Right renal pelvis (tissue), 4 donors: ENCODE data around the gene USF1. TPM values are rescaled to one million over a fixed set of nuclear protein-coding genes. Genes with fewer than 3 reads are reported as not detected.
"Not testable (repeated sequence)": the region's sequence is repeated elsewhere in the genome, so short reads cannot be mapped to it uniquely, and the experiment has no call there.

Experiments
- DNase-seq, 4 donors: peaks; one replicate each; pipeline ENCODE4 v3.0.0-alpha.2; 2013; ENCODE audit warnings: low read depth in 4 of 4, low spot score in 3 of 4, missing footprints in 1 of 4
- polyA plus RNA-seq, 4 donors: library from polyadenylated mRNA; unstranded; fragments of 120-200 nt; gene quantifications; one replicate each; pipeline ENCODE4 v1.2.1, GENCODE V29; 2013; ENCODE audit not compliant: insufficient read length in 4 of 4

The USF1 gene
- polyA plus RNA-seq, 4 donors = 55.0 to 59.3 (median 56.6) TPM

DNA sequence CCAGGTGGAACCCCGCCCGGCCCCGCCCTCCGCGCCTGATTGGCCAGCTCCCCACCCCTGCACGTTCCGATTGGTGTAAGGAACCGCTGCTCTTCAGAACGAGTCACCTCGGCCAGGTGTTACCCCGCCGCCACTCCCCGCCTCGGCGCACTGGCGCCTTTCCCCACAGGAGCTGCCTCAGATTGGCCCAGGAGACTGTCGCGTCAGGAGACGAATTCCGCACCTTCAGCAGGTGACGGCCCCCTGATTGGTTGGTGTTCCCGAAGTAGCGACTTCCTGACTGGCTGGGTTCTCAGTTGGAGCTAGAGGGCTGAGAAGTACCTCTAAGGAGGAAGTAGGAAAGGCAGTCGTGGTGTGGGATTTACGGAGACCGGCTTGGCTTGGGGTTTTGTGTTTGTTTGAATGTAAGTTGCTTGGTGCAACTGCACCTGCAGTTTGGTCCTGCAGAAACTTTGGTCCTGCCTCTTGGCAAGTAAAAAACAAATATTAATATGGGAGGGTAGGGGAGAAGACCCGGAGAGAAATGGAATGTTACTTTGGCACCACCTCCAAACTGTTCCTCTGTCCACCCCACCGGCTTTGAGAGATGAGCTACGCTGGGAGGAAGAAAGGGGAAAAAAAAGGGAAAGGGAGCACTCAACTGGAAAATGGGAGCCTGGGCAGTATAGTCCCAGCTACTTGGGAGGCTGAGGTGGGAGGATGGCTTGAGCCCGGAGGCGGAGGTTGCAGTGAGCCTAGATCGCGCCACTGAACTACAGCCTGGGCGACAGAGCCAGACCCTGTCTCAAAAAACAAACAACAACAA lies 24.4 kb downstream of the USF1 start:
- DNase-seq = peak in 3 of 4 donors; percentile 71 to 82 (median 76)

DNA sequence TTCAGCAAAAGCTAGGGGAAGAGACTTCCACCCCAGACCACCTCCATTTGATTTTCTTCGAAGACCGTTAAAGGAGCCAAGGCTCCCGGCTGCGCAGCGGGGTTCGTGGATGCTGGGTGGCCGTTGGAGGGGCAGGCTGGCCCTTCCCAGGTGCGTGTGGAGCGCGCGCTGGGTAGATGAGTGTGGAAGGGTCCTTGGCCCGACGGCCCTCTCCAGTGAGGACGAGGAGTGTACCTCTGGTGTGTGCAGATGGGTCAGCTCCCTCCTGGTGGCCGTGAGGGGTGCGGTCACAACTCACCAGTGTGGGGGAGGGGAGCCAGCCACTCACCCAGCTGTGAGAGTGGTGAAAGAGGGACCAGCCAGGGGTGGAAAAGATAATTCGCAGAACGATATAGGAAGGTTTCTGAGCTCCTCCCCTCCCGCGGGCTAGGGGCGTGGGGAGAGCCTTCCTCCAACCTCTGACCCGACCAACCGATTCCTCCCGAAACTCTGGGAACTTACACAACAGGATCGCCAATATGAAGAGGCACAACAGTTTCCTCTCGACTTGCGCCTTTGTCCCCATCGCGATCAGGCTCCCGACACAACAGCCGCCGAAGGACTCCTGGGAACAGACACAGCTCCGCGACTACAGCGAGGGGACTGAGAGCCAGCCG lies 25.1 kb downstream of the USF1 start, which contains the start of gene F11R:
TSS of gene F11R (minus strand) at position 644 of the 656 bp plus-strand sequence. CDS start at position 565, 79 bp downstream.
- no peak for DNase-seq

DNA sequence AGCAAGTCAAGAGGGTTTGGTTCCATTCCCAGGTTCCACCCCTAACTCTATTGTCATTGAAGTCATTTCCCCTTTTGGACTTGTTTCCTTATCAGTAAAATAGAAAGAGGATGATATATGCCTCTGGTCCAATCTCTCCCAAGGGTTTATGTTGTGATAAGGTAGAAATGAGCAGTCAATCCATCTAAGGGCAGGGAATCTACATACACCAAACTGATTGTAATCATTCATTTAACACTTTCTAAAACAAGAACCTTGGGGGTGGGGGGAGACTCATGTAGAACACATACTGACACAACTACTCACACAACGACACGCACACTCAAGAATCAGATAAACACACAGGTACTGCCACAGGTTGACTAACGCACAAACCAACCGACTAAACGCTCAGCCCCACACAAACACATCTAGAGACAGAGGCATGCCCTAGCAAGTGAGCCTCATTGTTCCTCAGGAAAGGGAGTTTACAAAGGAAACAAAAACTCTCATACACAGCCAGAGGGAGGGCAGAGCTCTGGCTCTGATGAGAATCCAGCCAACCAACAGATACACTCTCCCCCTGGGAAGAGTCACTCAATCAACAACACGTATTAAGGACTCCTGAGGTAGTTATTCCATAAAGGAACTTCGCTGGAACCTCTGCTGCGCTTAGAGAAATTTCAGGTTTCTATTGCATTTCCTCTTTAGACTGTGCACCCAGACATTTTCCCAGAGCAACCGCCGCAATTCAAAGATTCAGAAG lies 25.9 kb downstream of the USF1 start:
- no peak for DNase-seq

DNA sequence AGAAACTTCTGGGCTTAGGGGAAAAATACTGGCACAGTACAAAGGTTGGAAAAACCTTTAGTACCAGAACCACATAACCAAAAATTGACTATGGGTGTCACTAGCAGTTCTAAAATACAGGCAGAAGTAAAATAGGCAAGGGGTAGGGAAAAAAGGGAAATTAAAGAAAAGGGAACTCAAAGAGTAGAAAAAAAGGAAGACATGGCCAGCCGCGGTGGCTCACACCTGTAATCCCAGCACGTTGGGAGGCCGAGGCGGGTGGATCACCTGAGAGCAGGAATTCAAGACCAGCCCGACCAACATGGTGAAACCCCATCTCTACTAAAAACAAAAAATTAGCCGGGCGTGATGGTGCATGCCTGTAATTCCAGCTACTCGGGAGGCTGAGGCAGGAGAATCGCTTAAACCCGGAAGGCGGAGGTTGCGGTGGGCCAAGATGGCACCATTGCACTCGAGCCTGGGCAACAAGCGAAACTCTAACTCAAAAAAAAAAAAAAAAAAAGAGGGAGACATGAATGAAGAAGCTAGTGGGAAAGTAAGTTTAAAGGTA lies 26.6 kb downstream of the USF1 start:
- DNase-seq = not testable (repeated sequence)

DNA sequence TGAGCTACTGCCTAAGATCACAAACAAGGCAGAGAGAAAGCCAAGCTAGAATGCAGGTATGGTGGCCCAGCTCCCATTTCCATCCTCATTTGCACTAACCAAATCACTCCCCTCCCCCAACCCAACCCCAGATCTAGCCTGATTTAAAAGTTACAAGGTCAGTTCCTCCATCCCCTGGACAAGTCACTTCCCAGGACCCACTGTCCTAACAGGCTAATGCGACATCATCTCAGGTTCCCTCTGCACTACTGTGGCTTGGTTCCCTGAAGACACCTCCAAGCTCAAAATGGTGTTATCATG lies 27.2 kb downstream of the USF1 start:
- DNase-seq = no peak

DNA sequence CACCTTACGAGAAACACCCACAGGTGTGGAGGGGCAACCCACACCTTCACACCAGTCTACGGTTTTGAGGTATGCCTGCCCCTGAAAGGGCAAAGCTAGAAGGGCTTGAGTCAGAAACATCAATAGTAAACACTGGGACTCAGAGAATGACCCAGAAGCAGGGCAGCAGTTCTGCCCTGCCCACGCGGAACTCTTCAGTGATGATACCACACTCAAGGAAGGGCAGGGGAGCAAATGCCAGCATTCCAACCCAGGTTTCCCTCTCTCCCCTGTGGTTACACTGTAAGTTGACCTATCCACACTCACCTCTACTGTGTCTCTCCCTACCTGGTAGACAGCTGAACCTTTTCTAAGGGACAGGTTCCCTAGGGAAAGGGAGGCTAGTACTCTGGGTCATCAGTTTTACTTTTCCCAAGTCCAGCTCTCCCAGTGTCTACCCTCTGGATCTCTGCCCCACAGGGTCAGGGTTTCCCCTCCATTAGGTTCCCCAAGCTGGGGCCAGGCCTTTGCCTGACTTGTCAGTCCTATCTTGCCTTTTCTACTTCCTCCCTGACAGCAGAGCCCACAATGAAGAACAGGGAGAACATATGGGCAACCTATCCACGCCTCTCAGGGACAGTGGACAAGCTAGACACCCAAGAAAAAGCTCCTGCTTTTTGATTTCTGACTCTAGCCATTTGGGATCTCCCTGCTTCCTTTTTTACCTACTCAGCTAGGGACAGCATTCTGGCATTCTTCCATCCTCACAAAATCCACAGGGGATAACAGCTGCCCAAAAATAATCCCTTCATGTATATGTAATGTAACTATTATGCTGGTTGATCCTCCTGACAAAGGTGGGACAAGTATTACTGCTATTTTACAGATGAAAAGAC lies 27.8 kb downstream of the USF1 start:
- no peak for DNase-seq

DNA sequence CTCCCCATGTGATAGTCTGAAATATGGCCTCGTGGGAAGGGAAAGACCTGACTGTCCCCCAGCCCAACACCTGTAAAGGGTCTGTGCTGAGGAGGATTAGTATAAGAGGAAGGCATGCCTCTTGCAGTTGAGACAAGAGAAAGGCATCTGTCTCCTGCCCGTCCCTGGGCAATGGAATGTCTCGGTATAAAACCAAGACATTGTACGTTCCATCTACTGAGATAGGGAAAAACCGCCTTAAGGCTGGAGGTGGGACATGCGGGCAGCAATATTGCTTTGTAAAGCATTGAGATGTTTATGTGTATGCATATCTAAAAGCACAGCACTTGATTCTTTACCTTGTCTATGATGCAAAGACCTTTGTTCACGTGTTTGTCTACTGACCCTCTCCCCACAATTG lies 28.6 kb downstream of the USF1 start:
- not testable (repeated sequence) for DNase-seq

DNA sequence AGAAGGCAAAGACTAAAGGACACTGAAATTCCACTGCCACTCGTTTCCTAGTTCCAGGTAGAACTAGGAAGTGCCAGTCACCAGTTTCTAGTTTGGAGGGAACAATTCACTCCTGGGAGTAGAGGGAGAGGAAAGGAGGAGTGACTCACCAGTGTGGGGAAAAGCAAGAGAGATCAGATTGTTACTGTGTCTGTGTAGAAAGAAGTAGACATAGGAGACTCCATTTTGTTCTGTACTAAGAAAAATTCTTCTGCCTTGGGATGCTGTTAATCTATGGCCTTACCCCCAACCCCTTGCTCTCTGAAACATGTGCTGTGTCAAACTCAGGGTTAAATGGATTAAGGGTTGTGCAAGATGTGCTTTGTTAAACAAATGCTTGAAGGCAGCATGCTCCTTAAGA lies 29.1 kb downstream of the USF1 start:
- DNase-seq = not testable (repeated sequence)

DNA sequence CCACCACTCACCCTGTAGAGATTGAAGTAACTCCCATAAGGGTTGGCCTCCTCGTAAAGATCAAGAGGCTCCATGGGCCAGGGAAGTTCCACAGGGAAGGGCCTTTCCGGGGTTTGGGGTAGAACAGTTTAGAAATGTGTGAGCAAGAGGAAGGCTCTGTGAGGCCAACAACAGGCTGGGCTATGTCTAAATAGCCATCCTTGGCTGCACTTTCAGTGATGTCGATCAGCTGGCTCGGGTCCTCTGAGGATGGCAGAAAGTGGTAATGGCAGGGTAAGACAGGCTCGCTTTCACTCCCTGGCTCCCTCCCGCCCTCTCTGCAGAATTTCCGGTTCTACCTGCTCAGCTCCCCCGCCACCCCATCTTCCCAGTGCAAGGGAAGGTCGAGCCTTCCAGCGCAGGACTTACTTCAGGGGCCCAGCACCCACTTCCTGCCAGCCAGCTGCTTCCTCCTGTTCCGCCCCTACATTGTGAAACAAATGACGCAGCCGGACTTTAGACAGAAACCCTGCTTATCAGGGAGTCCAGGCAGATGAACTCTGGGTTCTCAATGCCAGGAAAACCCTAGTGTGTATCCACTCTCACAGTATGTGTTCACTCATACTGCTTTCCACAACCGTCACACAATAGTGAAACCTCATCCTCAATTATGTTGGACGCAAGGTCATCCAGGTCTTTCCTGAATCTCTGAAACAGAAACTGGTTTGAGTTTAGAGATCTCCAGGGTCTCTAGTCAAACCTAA lies 32.1 kb downstream of the USF1 start:
- peak in 1 of 4 donors; percentile 42 for DNase-seq

DNA sequence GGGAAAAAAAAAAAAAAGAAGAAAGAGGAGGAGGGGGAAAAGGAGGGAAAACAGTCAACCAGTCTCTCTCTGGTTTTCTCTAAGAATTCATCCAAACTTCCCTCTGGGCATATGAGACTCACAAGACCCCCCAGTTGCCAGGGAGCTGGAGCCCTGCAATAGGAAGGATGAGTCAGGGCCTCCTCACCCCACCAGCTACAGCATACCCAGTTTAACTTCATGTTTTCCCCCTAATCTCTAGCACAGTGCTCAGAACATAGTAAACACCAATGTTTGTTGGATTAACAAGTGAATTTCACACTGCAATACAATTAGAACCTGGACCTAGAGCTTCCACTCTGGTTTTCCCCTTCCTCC lies 32.7 kb downstream of the USF1 start:
- no peak for DNase-seq

DNA sequence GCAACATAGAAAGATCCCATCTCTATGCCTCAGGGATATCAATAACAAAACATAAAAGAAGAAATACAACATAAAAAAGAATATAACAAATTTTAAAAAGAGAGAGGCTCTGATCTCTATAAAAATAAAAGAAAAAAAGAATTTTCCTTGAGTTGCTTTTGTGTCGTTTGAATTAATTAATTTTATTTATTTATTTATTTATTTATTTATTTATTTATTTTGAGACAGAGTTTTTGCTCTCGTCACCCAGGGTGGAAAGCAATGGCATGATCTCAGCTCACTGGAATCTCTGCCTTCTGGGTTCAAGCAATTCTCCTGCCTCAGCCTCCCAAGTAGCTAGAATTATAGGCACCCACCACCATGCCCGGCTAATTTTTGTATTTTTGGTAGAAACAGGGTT lies 33.4 kb downstream of the USF1 start:
- no peak for DNase-seq

DNA sequence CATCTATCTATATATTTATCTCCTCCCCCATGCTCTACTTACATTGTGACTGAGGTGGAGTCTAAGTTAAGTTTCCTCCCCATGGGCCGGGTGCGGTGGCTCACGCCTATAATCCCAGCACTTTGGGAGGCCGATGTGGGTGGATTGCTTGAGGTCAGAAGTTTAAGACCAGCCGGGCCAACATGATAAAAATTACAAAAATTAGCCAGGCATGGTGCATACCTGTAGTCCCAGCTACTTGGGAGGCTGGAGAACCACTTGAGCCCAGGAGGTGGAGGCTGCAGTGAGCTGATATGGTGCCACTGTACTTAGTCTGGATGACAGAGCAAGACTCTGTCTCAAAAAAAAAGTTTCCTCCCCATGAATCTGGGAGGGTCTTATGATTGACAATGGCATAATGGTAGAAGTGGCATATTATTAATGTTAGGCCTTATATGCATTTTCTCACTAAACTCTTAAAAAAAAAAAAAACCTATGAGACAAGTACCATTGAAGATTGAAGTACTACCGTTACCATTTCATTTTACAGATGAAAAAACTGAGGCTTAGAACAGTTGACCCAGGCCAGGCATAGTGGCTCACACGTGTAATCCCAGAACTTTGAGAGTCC lies 36.1 kb downstream of the USF1 start:
- DNase-seq = no peak

DNA sequence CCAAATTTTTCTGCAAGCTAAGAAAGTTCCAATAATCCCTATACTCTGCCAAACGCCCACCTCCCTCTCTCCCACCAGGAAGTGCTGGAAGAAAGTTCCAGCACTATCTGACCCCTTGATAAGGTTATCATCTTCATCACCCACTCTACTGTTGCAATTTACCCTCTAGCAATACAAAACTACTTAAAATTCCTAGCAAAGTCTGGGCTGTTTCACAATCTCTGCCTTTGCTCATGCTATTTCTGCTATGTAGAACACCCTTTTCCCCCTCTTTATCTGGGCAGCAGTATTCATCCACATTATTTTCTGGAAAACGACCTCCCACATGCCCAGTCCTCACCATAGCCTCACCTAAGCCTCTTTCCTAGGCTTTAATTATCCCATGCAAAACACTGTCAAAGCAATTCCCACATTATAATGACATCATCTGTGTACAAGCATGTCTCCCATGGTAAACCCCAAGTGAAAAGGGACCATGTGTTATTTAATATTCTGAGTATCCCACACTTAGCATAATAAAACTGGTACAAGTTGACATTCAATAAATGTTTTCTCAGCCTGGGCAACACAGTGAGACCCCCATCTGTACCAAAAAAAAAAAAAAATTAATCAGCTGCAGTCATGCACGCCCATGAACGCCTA lies 36.8 kb downstream of the USF1 start:
- DNase-seq = no peak

DNA sequence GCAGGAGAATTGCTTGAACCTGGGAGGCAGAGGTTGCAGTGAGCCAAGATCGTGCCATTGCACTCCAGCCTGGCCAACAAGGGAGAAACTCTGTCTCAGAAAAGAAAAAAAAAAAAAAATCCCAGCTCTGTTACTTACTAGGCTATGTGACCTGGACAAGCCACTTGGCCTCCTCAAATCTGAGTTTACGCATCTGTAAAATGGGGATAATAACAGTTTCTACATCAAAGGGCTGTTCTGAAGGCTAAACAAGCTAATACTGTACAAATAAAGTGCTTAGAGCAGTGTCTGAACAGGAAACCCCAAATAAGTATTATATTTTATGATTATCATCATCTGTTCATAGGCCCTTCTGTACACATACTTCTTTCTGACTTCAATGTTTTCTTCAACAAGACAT lies 38.4 kb downstream of the USF1 start:
- DNase-seq = no peak

DNA sequence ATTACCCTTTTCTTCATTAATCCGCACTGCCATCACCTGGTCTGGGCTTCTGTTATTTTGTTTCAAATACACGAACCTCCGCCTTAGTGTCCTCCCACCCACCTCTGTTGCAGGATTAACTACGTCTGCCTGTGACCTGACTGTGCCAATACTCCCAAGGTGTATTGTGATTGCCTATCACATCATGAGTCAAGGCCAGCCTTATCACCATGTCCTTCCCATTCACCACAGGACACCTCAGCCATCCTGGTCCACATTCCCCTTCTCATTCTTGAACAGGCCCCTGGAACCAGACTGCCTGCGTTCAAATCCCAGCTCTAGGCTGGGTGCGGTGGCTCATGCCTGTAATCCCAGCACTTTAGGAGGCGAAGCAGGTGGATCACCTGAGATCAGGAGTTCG lies 39.2 kb downstream of the USF1 start:
- no peak for DNase-seq

DNA sequence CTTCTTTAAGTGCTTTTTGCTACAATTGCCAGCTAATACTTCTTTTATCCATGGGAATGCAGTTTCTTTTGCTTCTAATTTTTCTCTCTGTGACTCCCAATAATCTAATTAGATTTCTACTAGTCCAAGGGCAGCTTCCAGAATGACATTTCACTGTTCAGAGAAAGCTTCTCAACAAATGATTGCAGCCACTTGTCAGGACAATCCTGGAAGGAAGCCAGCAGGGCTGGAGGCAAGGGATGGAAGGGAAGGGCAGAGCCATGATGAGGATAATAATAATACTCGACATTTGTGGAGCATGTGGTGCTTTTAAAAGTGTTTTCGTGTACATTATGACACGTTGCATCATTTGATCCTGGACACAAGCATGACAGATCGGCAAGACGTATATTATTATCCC lies 44.3 kb downstream of the USF1 start:
- no peak for DNase-seq

DNA sequence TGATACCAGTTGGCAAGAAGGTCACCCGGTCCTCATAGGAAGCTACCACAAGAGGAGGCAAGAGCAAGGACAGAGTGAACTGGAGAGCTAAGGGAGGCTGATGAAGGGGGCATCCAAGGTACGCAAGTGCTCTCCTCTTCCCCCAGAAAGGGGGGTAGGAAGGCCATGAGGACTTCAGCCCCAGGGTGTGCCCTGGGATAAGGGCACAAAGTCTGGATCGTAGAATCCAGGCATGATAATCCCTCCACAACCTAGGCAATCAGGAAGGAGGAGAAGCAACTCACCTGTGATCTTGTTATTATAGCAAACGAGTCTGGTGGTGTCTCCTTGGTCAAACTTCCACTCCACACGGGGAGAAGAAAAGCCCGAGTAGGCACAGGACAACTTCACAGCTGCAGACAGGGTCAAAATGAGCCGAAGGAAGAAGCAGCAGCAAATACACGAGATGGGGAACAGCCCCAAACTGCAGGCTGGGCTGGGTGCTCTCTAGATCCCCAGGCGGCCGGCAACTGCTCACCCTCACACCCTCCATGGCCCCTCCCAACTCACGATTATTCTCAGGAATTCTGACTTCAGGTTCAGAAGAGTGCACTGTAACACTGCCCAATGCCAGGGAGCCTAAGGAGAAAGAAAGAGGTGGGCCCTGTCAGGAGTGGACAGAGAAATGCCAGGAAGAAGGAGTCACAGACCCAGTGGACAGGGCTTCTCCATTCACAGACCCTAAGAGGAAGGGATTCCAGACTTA lies 44.9 kb downstream of the USF1 start:
- DNase-seq = no peak

DNA sequence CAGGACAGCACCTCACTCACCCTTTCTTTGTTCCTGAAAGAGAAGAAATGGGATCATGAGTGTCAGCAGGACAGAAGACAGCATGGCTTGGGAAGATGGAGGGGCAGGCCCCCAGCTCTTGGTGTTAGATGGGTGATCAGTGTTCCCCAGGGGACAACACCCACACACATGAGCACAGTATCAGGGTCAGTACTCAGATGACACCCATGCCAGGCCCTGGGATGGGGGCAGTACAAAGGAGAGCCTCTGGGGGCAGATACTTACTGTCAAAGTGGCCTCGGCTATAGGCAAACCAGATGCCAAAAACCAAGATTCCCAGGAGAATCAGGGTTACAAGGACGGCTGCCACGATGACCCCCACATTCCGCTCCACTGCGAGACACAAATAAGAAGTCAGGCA lies 46.4 kb downstream of the USF1 start:
- no peak for DNase-seq
